Inflammatory macrophage treated with lipopolysaccharide for 1 hour (primary cell): ENCODE data around the gene HTATIP2.
"Not testable (repeated sequence)": the region's sequence is repeated elsewhere in the genome, so short reads cannot be mapped to it uniquely, and the experiment has no call there.

Source experiments
- DNase-seq, 2 donors: peaks; one replicate each; pipeline ENCODE4 v3.0.0-alpha.2; 2020 to 2022

Gene HTATIP2

DNA sequence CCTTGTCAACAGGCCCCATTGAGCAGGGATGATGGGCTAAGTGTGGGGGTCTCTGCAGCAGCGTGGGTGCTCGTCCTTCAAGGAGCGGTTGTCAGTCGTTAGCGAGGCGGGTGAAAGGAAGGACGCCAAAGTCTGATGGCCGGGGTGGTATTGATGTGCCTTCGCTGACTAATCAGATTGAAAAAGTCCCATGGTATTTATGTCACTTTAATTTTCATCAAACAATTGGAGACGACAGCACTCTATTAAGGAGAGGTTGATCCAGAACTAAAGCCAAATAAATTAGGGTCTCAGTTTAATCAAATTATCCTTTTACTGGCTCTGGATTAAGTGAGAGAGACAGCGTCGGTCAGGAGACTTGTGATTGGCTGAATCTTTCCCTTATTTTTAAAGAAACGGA lies 9.6 kb downstream of the HTATIP2 start:
- DNase-seq: no peak

- no peak for DNase-seq
These were observed 10.2 kb downstream of the HTATIP2 start for GRCh38 chr11:20373568-20374209.

- DNase-seq: peak; percentile 12 to 44
These were observed 11.3 kb downstream of the HTATIP2 start for GRCh38 chr11:20374741-20375300.

GRCh38 chr11:20376162-20376730 lies 12.7 kb downstream of the HTATIP2 start:
- no peak for DNase-seq

DNA sequence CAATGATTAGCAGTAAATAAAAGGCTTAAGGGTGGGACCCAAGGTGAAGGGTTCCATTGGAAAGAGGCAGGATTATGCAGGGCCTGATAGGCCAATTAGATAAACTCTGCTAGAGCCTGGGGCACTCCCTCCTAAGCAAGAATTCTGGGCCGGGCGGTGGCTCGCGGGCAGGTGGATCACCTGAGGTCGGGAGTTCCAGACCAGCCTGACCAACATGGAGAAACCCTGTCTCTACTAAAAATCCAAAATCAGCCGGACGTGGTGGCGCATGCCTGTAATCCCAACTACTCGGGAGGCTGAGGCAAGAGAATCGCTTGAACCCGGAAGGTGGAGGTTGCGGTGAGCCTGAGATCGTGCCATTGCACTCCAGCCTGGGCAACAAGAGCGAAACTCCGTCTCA lies 22.5 kb downstream of the HTATIP2 start:
- not testable (repeated sequence) for DNase-seq

DNA sequence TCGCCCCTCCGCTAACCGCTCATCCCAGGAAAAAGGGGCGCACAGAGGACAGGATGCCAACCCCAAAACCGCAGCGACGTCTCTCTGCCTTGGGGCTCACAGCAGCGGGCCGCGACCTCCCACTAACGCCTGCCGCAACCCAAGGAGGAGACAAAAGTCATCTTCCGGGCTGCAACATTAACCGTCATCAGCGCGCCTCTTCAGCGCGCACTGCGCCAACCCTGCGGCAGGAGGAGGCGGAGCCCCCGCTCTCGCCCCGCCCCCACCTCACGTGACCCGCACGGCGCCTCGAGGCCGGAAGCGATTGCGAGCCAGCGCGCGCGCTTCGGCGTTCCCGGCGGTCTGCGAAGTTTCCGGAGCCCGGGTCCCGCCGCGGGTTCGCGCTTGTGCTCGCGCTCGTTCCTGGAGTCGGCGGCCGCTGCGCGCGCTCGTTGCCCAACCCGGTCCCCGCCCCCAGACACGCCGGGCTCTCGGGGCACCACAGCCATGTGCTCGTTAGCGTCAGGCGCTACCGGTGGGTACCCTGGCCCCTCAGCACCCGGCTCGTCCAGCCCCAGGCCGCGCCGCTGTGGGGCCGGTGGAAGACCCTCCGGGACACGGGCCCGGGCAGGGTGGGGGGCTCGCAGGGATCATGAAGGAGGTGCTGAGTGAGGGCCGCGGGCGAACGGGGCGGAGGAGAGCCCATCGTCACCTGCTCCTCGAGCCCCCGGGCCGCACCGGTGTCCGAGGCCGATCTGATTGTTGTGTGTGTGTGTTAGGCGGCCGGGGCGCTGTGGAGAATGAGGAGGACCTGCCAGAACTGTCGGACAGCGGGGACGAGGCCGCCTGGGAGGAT lies 24.0 kb downstream of the HTATIP2 start, which contains the start of gene PRMT3:
Gene PRMT3 (plus strand): TSS at position 456 of the 835 bp plus-strand sequence. CDS start 31 bp downstream, at position 487.
- DNase-seq: peak; percentile 94 to 98

DNA sequence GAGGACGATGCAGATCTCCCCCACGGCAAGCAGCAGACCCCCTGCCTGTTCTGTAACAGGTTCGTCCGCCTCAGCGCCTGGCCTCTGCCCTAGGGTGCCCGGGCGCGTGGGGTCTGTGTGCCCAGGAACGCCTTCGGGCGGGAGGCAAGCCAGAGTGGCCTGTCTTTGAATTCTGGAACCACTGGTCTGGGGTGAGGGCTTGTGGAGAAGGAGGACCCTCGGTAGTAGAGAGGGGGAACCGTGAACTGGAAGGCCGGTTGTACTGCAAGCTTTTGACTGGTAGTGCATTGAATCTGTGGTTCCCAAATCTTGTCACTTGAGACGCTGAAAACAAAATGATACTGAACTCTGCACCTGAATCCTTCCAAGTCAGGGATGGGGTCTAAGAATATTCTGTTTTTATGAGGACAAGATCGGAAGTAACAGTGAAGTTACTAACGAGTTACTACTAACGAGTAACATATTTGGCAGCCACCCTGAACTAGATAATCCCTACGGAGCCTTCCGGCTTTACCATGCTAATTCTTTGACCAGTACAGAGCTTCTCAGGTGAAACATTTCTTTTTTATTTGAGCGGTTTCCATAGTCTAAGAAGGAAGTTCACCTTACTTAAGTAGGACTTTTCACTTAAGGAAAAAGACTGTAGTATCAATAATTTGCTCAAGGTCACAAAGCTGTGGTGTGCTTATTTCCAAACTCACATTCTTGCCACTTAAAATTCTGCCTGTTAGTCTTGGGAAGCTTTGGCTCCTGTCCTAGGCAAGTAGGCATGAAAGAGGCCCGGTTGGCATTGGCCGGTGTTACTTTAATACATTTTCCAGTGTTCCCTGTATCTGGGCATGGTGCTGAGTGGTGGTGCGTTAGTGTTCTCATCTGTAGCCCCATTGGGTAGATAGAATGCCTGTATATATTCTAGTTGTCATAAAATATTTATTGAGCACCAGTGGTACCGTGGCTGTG lies 24.9 kb downstream of the HTATIP2 start:
- DNase-seq: peak in 1 of 2 donors; percentile 1

DNA sequence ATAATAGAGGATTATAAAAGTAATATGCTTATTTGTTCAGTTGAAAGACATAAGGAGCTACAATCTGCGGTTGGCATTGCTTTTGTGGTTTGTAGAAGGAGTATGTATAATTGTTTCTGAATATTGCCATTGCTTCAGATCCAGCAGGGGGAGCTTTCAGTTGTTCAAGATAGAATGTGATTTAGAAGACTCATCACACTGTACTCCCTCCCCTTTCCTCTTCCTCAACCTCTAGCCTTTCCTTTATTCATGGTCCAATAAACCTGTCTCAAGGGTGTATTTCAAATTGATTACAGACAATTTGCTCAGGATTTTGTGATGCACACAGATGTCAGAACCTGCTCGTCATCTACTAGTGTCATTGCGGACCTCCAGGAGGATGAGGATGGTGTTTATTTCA lies 33.8 kb downstream of the HTATIP2 start:
- peak in 1 of 2 donors; percentile 41 for DNase-seq

DNA sequence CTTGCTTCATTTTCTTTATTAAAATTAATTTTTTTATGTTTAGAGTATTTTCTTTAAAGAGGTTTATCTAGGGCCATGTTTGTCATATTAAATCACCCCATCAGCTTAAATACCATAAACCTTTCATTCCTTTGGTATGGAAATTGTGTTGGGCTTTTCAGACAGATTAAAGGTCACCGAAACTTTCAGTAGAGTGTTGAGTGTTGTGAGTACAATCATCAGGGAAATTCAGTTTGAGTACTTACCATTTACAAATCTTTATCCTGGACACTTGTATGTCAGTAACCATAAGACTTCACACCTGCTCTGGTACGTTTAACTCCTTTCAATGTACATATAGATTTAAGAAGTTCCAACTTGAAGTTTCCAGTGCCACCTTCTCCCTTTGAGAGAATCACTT lies 36.0 kb downstream of the HTATIP2 start:
- no peak for DNase-seq

GRCh38 chr11:20403059-20403458 lies 39.5 kb downstream of the HTATIP2 start:
- no peak for DNase-seq

DNA sequence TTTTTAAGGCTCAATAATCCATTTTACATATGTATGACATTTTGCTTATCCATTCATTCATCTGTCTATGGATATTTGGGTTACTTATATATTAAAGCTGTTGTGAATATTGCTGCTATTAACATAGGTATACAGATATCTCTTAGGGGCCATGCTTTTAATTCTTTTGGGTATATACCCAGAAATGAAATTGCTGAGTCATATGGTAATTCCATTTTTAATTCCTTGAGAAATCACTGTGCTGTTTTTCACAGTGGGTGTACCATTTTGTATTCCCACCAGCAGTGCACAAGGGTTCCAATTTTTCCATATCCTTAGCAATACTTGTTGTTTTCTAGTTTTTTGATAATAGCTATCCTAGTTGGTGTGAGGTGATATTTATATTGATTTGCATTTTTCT lies 43.0 kb downstream of the HTATIP2 start:
- no peak for DNase-seq

GRCh38 chr11:20407344-20407743 lies 43.8 kb downstream of the HTATIP2 start:
- DNase-seq: no peak

DNA sequence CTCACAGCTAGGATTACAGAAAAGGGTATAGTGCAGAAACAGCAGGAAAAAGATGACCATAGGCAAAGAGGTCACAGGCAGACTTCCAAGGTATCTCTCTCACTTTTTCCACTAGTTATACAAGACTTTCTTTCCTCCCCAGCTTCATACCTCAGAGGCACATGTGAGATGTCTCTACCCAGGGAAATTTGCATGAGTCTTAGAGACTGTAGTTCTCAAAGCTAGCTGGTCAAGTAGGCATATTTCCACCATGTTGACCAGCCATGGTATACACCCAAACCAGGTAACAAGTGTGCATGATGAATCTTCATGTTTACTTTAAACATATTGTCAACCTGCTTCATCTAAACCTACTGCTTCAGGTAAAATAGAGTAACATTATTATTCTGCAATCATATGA lies 51.9 kb downstream of the HTATIP2 start:
- DNase-seq: no peak

- DNase-seq: no peak
These were observed 54.3 kb downstream of the HTATIP2 start for GRCh38 chr11:20417771-20418170.

- no peak for DNase-seq
These were observed 58.4 kb downstream of the HTATIP2 start for GRCh38 chr11:20421946-20422345.

- DNase-seq: no peak
These were observed 65.7 kb downstream of the HTATIP2 start for GRCh38 chr11:20429216-20429615.
